Liver (tissue), 3 donors: ENCODE results near the gene HSFX4.
A peak's percentile ranks its signal among the peaks of the same experiment; 100 is the strongest.

Source experiments
- CTCF ChIP-seq: fragments of 150-350 bp; IDR thresholded peaks from 2 replicates; pipeline ENCODE4 v1.5.1; 2017; ENCODE audit warnings: improper control_type of control experiment, low read depth, low read length; ENCODE audit not compliant: missing input control
- MAX ChIP-seq: IDR thresholded peaks from 2 replicates; pipeline ENCODE4 v1.6.1; 2016; ENCODE audit warnings: antibody characterized with exemption
- RAD21 ChIP-seq, 2 donors: IDR thresholded peaks; 2 replicates each; pipeline ENCODE4 v1.6.1; 2016; ENCODE audit warnings: antibody characterized with exemption in 2 of 2, mild to moderate bottlenecking in 2 of 2
- ZBTB33 ChIP-seq: IDR thresholded peaks from 2 replicates; pipeline ENCODE4 v1.6.1; 2016; ENCODE audit warnings: antibody characterized with exemption
- donor health status: healthy.
- donor health status: healthy.

- peak; percentile 88 for TF ChIP-seq ZBTB33
- TF ChIP-seq CTCF = peak; percentile 61
- no peak for TF ChIP-seq RAD21 (IDR thresholded peaks at IDR 0.05)
- peak; percentile 65 for TF ChIP-seq MAX
Observed at GRCh38 chrX:149938427-149938880, 9.1 kb downstream of the HSFX4 start, which contains the start of gene EOLA2.
